ENCODE data around the gene RETREG3.
"Not testable (repeated sequence)": the region's sequence is repeated elsewhere in the genome, so short reads cannot be mapped to it uniquely, and the experiment has no call there.

The RETREG3 gene

GRCh38 chr17:42573095-42573494 lies 36.1 kb downstream of the RETREG3 start:
- DNase-seq (ENCODE audit: low spot score), result no peak

GRCh38 chr17:42571435-42572225 lies 37.5 kb downstream of the RETREG3 start:
- DNase-seq (ENCODE audit: low spot score), result no peak

GRCh38 chr17:42568341-42569111 lies 40.6 kb downstream of the RETREG3 start:
- no peak for DNase-seq (ENCODE audit: low spot score)

- peak; percentile 100 for DNase-seq (ENCODE audit: low spot score)
Observed at GRCh38 chr17:42566883-42567573, 42.1 kb downstream of the RETREG3 start, which contains the start of gene MLX. Gene MLX, plus strand, starts transcription at chr17:42567100. Its CDS starts 25 bp downstream, at chr17:42567125.

- no peak for DNase-seq (ENCODE audit: low spot score)
Observed at GRCh38 chr17:42566215-42566882, 42.8 kb downstream of the RETREG3 start.

- DNase-seq (ENCODE audit: low spot score), result no peak
Observed at GRCh38 chr17:42565523-42566214, 43.5 kb downstream of the RETREG3 start.

- no peak for DNase-seq (ENCODE audit: low spot score)
Observed at GRCh38 chr17:42564815-42565522, 44.2 kb downstream of the RETREG3 start.

GRCh38 chr17:42563950-42564349 lies 45.2 kb downstream of the RETREG3 start:
- no peak for DNase-seq (ENCODE audit: low spot score)

GRCh38 chr17:42563543-42563942 lies 45.6 kb downstream of the RETREG3 start:
- no peak for DNase-seq (ENCODE audit: low spot score)

- DNase-seq (ENCODE audit: low spot score), result no peak
Observed at GRCh38 chr17:42563143-42563509, 46.0 kb downstream of the RETREG3 start.

GRCh38 chr17:42562388-42563142 lies 46.6 kb downstream of the RETREG3 start:
- peak; percentile 41 for DNase-seq (ENCODE audit: low spot score)

GRCh38 chr17:42561897-42562387 lies 47.2 kb downstream of the RETREG3 start, which contains the start of gene COASY:
Gene COASY, plus strand, starts transcription at chr17:42562148. Its CDS starts 475 bp downstream, at chr17:42562623.
- peak; percentile 98 for DNase-seq (ENCODE audit: low spot score)

GRCh38 chr17:42560246-42560645 lies 48.9 kb downstream of the RETREG3 start:
- DNase-seq (ENCODE audit: low spot score), result no peak

GRCh38 chr17:42559075-42559474 lies 50.1 kb downstream of the RETREG3 start:
- no peak for DNase-seq (ENCODE audit: low spot score)

- DNase-seq (ENCODE audit: low spot score), result not testable (repeated sequence)
Observed at GRCh38 chr17:42555961-42556617, 53.1 kb downstream of the RETREG3 start.

- DNase-seq (ENCODE audit: low spot score), result no peak
Observed at GRCh38 chr17:42555122-42555622, 54.0 kb downstream of the RETREG3 start.

- DNase-seq (ENCODE audit: low spot score), result peak; percentile 89
Observed at GRCh38 chr17:42554250-42555121, 54.7 kb downstream of the RETREG3 start.

- no peak for DNase-seq (ENCODE audit: low spot score)
Observed at GRCh38 chr17:42553866-42554249, 55.3 kb downstream of the RETREG3 start.
